CD14-positive monocyte (primary cell): ENCODE data around the gene ARID1B. TPM values are rescaled to one million over a fixed set of nuclear protein-coding genes. Genes with fewer than 3 reads are reported as not detected.

Experiments
- DNase-seq, 3 donors: peaks; one replicate each; pipeline ENCODE4 v3.0.0-alpha.2; 2011 to 2022
- H2AFZ ChIP-seq: 2 replicates; pipeline ENCODE4 v1.6.0; 2012; ENCODE audit warnings: mild to moderate bottlenecking, low read depth, low read length, inconsistent platforms; ENCODE audit not compliant: insufficient read depth, poor library complexity, severe bottlenecking
- H3K27ac ChIP-seq, 2 donors: 1 replicate in 1 of 2; 2 replicates in 1 of 2; pipeline ENCODE4 v1.5.1; 2012 to 2013; ENCODE audit warnings: low read length in 2 of 2, control low read depth in 1 of 2, inconsistent platforms in 1 of 2, low read depth in 1 of 2, mild to moderate bottlenecking in 1 of 2
- H3K27me3 ChIP-seq, 2 donors: one replicate each; pipeline versions ENCODE4 v1.6.0 to v1.6.1; 2011 to 2013; ENCODE audit warnings: low read length in 2 of 2; ENCODE audit not compliant: control insufficient read depth in 2 of 2, insufficient read depth in 2 of 2
- H3K36me3 ChIP-seq, 2 donors: replicated peaks in 1 of 2; 1 replicate in 1 of 2; 2 replicates in 1 of 2; pipeline versions ENCODE4 v1.5.1 to v1.6.1; 2012 to 2013; ENCODE audit warnings: low read length in 2 of 2, control low read depth in 1 of 2, inconsistent platforms in 1 of 2, mild to moderate bottlenecking in 1 of 2; ENCODE audit not compliant: insufficient read depth in 2 of 2, control insufficient read depth in 1 of 2
- H3K4me1 ChIP-seq, 2 donors: 1 replicate in 1 of 2; 2 replicates in 1 of 2; pipeline versions ENCODE4 v1.5.1 to v1.6.1; 2012 to 2013; ENCODE audit warnings: low read length in 2 of 2, control low read depth in 1 of 2, inconsistent platforms in 1 of 2, mild to moderate bottlenecking in 1 of 2, moderate library complexity in 1 of 2; ENCODE audit not compliant: insufficient read depth in 2 of 2, control insufficient read depth in 1 of 2
- H3K4me2 ChIP-seq: replicated peaks from 2 replicates; pipeline ENCODE3; 2012; ENCODE audit warnings: low read length, moderate library complexity, mild to moderate bottlenecking; ENCODE audit not compliant: poor library complexity, severe bottlenecking; ENCODE audit errors: extremely low read depth
- H3K4me3 ChIP-seq, 3 experiments: fragments of 200-600 bp in 1 of 3; sonication (generic) in 1 of 3; replicated peaks in 1 of 3; 1 replicate in 2 of 3; 2 replicates in 1 of 3; pipeline ENCODE4 v1.5.1; 2011 to 2013; ENCODE audit warnings: low read length in 3 of 3, mild to moderate bottlenecking in 3 of 3, control low read depth in 2 of 3, low read depth in 2 of 3, inconsistent platforms in 1 of 3, moderate library complexity in 1 of 3
- H3K79me2 ChIP-seq: 2 replicates; pipeline ENCODE4 v1.6.0; 2012; ENCODE audit warnings: mild to moderate bottlenecking, control low read depth, inconsistent platforms, low read length, moderate library complexity; ENCODE audit not compliant: insufficient read depth
- H3K9ac ChIP-seq: 2 replicates; pipeline ENCODE4 v1.6.0; 2017; ENCODE audit warnings: low read length, mild to moderate bottlenecking; ENCODE audit not compliant: insufficient read depth, poor library complexity, severe bottlenecking
- H3K9me3 ChIP-seq, 2 donors: replicated peaks in 1 of 2; 1 replicate in 1 of 2; 2 replicates in 1 of 2; pipeline versions ENCODE4 v1.5.1 to v1.6.1; 2012 to 2013; ENCODE audit warnings: low read length in 2 of 2, control low read depth in 1 of 2; ENCODE audit not compliant: control insufficient read depth in 1 of 2, insufficient read depth in 1 of 2
- H4K20me1 ChIP-seq: 2 replicates; pipeline ENCODE4 v1.6.0; 2012; ENCODE audit warnings: mild to moderate bottlenecking, low read length, control low read depth, moderate library complexity; ENCODE audit not compliant: insufficient read depth
- H3K27ac Mint-ChIP-seq, 7 donors: one replicate each; pipeline ENCODE4 v1.8.0; 2020; ENCODE audit warnings: mild to moderate bottlenecking in 7 of 7, mixed read lengths in 7 of 7, moderate library complexity in 6 of 7, inconsistent platforms in 2 of 7
- H3K27me3 Mint-ChIP-seq, 3 donors: one replicate each; pipeline ENCODE4 v1.8.0; 2021 to 2022; ENCODE audit warnings: low read depth in 3 of 3, mild to moderate bottlenecking in 3 of 3, mixed read lengths in 3 of 3, moderate library complexity in 3 of 3, inconsistent platforms in 1 of 3
- H3K36me3 Mint-ChIP-seq, 2 donors: one replicate each; pipeline ENCODE4 v1.8.0; 2020; ENCODE audit warnings: mixed read lengths in 2 of 2, inconsistent platforms in 1 of 2, mild to moderate bottlenecking in 1 of 2
- H3K4me1 Mint-ChIP-seq: one replicate; pipeline ENCODE4 v1.8.0; 2020; ENCODE audit warnings: mild to moderate bottlenecking, mixed read lengths
- H3K4me3 Mint-ChIP-seq, 2 donors: one replicate each; pipeline ENCODE4 v1.8.0; 2020; ENCODE audit warnings: mild to moderate bottlenecking in 2 of 2, mixed read lengths in 2 of 2, moderate library complexity in 1 of 2
- H3K9me3 Mint-ChIP-seq, 7 donors: one replicate each; pipeline ENCODE4 v1.8.0; 2020 to 2022; ENCODE audit warnings: mixed read lengths in 7 of 7, mild to moderate bottlenecking in 6 of 7, moderate library complexity in 6 of 7, inconsistent platforms in 2 of 7
- CTCF ChIP-seq: fragments of 200-600 bp; IDR thresholded peaks from one replicate; pipeline ENCODE4 v1.8.0; 2022; ENCODE audit warnings: antibody characterized with exemption, mild to moderate bottlenecking
- WGBS: methylation state at CpG from one replicate; pipeline ENCODE4 v1.1.5; 2013; ENCODE audit warnings: missing lambda C conversion rate; ENCODE audit not compliant: insufficient coverage; 5-methylcytosine and 5-hydroxymethylcytosine counted together
- intact Hi-C, 2 donors: fragments of 100-400 bp; cut with micrococcal nuclease; formaldehyde crosslinking; loops; one replicate each; pipeline versions ENCODE4 v1.15.0 to v1.15.1; 2023
- polyA plus RNA-seq, 3 donors: library from polyadenylated mRNA; depleted of rRNA in 1 of 3; unstranded in 2 of 3; stranded (reverse) in 1 of 3; fragments of 300-500 nt in 2 of 3; fragments of >200 nt in 1 of 3; fragmentation: Illumina TruSeq in 2 of 3; gene quantifications; 1 replicate in 2 of 3; 2 replicates in 1 of 3; pipeline ENCODE4 v1.2.3, GENCODE V29; 2012 to 2021

The ARID1B gene
- polyA plus RNA-seq, 3 donors: 3.2 to 22.1 (median 3.8) TPM

- Histone ChIP-seq H3K27ac (no peak overlapping the region), H3K36me3 (no peaks in the 10 kb centered on the region), H2AFZ (no peak overlapping the region), H3K4me1 (peaks cover 2 to 18% of the 10 kb centered on the region in 2 donors), H3K79me2 (peaks cover 68% of the 10 kb centered on the region), H3K9me3 (no peaks in the 10 kb centered on the region), H3K4me3 (no peak overlapping the region), H3K9ac (no peak overlapping the region), H3K4me2 (no peak overlapping the region), H3K27me3 (no peaks in the 10 kb centered on the region), H4K20me1 (peaks cover 61% of the 10 kb centered on the region)
- peaks cover 0 to 3% of the 10 kb centered on the region in 2 donors for H3K36me3 Mint-ChIP-seq
- H3K27me3 Mint-ChIP-seq: no peaks in the 10 kb centered on the region
- no peak overlapping the region for H3K27ac Mint-ChIP-seq
- H3K9me3 Mint-ChIP-seq: no peaks in the 10 kb centered on the region
- H3K4me3 Mint-ChIP-seq: no peak overlapping the region
- DNase-seq: peak in 1 of 3 donors; percentile 40
- peaks cover 16% of the 10 kb centered on the region for H3K4me1 Mint-ChIP-seq
- no CpG with 5 or more reads among the region's 6 CpGs for WGBS
- intact Hi-C loops: no loop called here
- TF ChIP-seq CTCF: peak; percentile 70
These were observed 257.5 kb downstream of the ARID1B start for GRCh38 chr6:157034436-157035230.

- Mint-ChIP-seq H3K27me3 (no peaks in the 10 kb centered on the region), H3K4me3 (no peak overlapping the region), H3K27ac (no peak overlapping the region), H3K4me1 (peaks cover 16% of the 10 kb centered on the region), H3K9me3 (no peaks in the 10 kb centered on the region), H3K36me3 (peaks cover 0 to 8% of the 10 kb centered on the region in 2 donors)
- intact Hi-C loops: no loop called here
- no peak for TF ChIP-seq CTCF
- H3K4me1 ChIP-seq: peaks cover 2 to 18% of the 10 kb centered on the region in 2 donors
- H3K36me3 ChIP-seq: no peaks in the 10 kb centered on the region
- H4K20me1 ChIP-seq: peaks cover 52% of the 10 kb centered on the region
- no peaks in the 10 kb centered on the region for H3K27me3 ChIP-seq
- no CpG with 5 or more reads among the region's 2 CpGs for WGBS
- no peak overlapping the region for H2AFZ ChIP-seq
- peaks cover 59% of the 10 kb centered on the region for H3K79me2 ChIP-seq
- no peak for DNase-seq
- H3K9ac ChIP-seq: no peak overlapping the region
- no peak overlapping the region for H3K27ac ChIP-seq
- H3K9me3 ChIP-seq: no peaks in the 10 kb centered on the region
- H3K4me3 ChIP-seq: no peak overlapping the region
- no peak overlapping the region for H3K4me2 ChIP-seq
These were observed 258.4 kb downstream of the ARID1B start for GRCh38 chr6:157035546-157035945.
